Measurements from ENCODE around the gene RAPGEF4. TPM values are rescaled to one million over a fixed set of nuclear protein-coding genes. Genes with fewer than 3 reads are reported as not detected.

Gene RAPGEF4
- total RNA-seq, 2 experiments from 2014 or later = 1.1 TPM

GRCh38 chr2:172806996-172807395 lies 71.4 kb downstream of the RAPGEF4 start:
- no peak for DNase-seq
- ATAC-seq (ENCODE audit: low read depth) = no peak
- Mint-ChIP-seq H3K9me3 (peaks cover 11% of the 10 kb centered on the region), H3K36me3 (no peaks in the 10 kb centered on the region), H3K4me1 (no peaks in the 10 kb centered on the region), H3K27me3 (peaks cover 6% of the 10 kb centered on the region), H3K27ac (no peak overlapping the region), H3K4me3 (no peak overlapping the region)
- POLR2A ChIA-PET = no interaction called here

GRCh38 chr2:172808156-172808555 lies 72.5 kb downstream of the RAPGEF4 start:
- peaks cover 2% of the 10 kb centered on the region for H3K9me3 Mint-ChIP-seq

GRCh38 chr2:172811027-172811426 lies 75.4 kb downstream of the RAPGEF4 start:
- Mint-ChIP-seq H3K27ac (no peak overlapping the region), H3K4me3 (no peak overlapping the region), H3K9me3 (no peaks in the 10 kb centered on the region), H3K27me3 (peaks cover 12% of the 10 kb centered on the region), H3K36me3 (no peaks in the 10 kb centered on the region), H3K4me1 (no peaks in the 10 kb centered on the region)
- ATAC-seq (ENCODE audit: low read depth) (no peak), DNase-seq (no peak)
- POLR2A ChIA-PET = no interaction called here

More at GRCh38 chr2:172808156-172808555, 72.5 kb downstream of the RAPGEF4 start:
- peaks cover 9% of the 10 kb centered on the region for H3K27me3 Mint-ChIP-seq
- DNase-seq (no peak), ATAC-seq (ENCODE audit: low read depth) (no peak)
- no peak overlapping the region for H3K27ac Mint-ChIP-seq
- H3K4me3 Mint-ChIP-seq = no peak overlapping the region
- H3K36me3 Mint-ChIP-seq = no peaks in the 10 kb centered on the region
- POLR2A ChIA-PET = no interaction called here
- no peaks in the 10 kb centered on the region for H3K4me1 Mint-ChIP-seq

GRCh38 chr2:172812158-172812744 lies 76.6 kb downstream of the RAPGEF4 start:
- no peaks in the 10 kb centered on the region for H3K9me3 Mint-ChIP-seq
- no peak overlapping the region for H3K4me3 Mint-ChIP-seq
- ATAC-seq (ENCODE audit: low read depth) = no peak
- no peaks in the 10 kb centered on the region for H3K4me1 Mint-ChIP-seq
- no peak overlapping the region for H3K27ac Mint-ChIP-seq
- H3K36me3 Mint-ChIP-seq = no peaks in the 10 kb centered on the region
- DNase-seq = no peak
- POLR2A ChIA-PET = no interaction called here
- peaks cover 15% of the 10 kb centered on the region for H3K27me3 Mint-ChIP-seq

- no peak overlapping the region for H3K4me3 Mint-ChIP-seq
- no peaks in the 10 kb centered on the region for H3K4me1 Mint-ChIP-seq
- ATAC-seq (ENCODE audit: low read depth) = no peak
- H3K27me3 Mint-ChIP-seq = peaks cover 15% of the 10 kb centered on the region
- no peak for DNase-seq
- H3K27ac Mint-ChIP-seq = no peak overlapping the region
- POLR2A ChIA-PET = no interaction called here
- no peaks in the 10 kb centered on the region for H3K9me3 Mint-ChIP-seq
- H3K36me3 Mint-ChIP-seq = no peaks in the 10 kb centered on the region
Observed at GRCh38 chr2:172813314-172813888, 77.8 kb downstream of the RAPGEF4 start.

- Mint-ChIP-seq H3K36me3 (no peaks in the 10 kb centered on the region), H3K27ac (no peak overlapping the region), H3K4me3 (no peak overlapping the region), H3K4me1 (no peaks in the 10 kb centered on the region), H3K9me3 (no peaks in the 10 kb centered on the region), H3K27me3 (peaks cover 9% of the 10 kb centered on the region)
- ATAC-seq (ENCODE audit: low read depth) (no peak), DNase-seq (no peak)
- POLR2A ChIA-PET = no interaction called here
Observed at GRCh38 chr2:172817411-172817810, 81.8 kb downstream of the RAPGEF4 start.

GRCh38 chr2:172819943-172820342 lies 84.3 kb downstream of the RAPGEF4 start:
- no peak overlapping the region for H3K27ac Mint-ChIP-seq
- no peaks in the 10 kb centered on the region for H3K9me3 Mint-ChIP-seq
- H3K27me3 Mint-ChIP-seq = peaks cover 10% of the 10 kb centered on the region
- POLR2A ChIA-PET = no interaction called here
- no peak for ATAC-seq (ENCODE audit: low read depth)
- no peak overlapping the region for H3K4me3 Mint-ChIP-seq
- H3K36me3 Mint-ChIP-seq = no peaks in the 10 kb centered on the region
- DNase-seq = no peak
- H3K4me1 Mint-ChIP-seq = no peaks in the 10 kb centered on the region

- no peaks in the 10 kb centered on the region for H3K4me1 Mint-ChIP-seq
- no peaks in the 10 kb centered on the region for H3K36me3 Mint-ChIP-seq
- H3K27me3 Mint-ChIP-seq = peaks cover 6% of the 10 kb centered on the region
- no peak overlapping the region for H3K27ac Mint-ChIP-seq
- H3K9me3 Mint-ChIP-seq = no peaks in the 10 kb centered on the region
- DNase-seq (no peak), ATAC-seq (ENCODE audit: low read depth) (no peak)
- POLR2A ChIA-PET = no interaction called here
- no peak overlapping the region for H3K4me3 Mint-ChIP-seq
Observed at GRCh38 chr2:172821370-172822338, 86.0 kb downstream of the RAPGEF4 start.

GRCh38 chr2:172822585-172822984 lies 86.9 kb downstream of the RAPGEF4 start:
- POLR2A ChIA-PET = no interaction called here
- no peak overlapping the region for H3K27ac Mint-ChIP-seq

GRCh38 chr2:172823261-172823850 lies 87.7 kb downstream of the RAPGEF4 start:
- Mint-ChIP-seq H3K4me1 (no peaks in the 10 kb centered on the region), H3K36me3 (no peaks in the 10 kb centered on the region), H3K4me3 (no peak overlapping the region), H3K9me3 (no peaks in the 10 kb centered on the region), H3K27ac (no peak overlapping the region), H3K27me3 (peaks cover 6% of the 10 kb centered on the region)
- no peak for ATAC-seq (ENCODE audit: low read depth)
- no peak for DNase-seq
- POLR2A ChIA-PET = no interaction called here

More at GRCh38 chr2:172822585-172822984, 86.9 kb downstream of the RAPGEF4 start:
- DNase-seq (no peak), ATAC-seq (ENCODE audit: low read depth) (no peak)
- no peaks in the 10 kb centered on the region for H3K4me1 Mint-ChIP-seq
- peaks cover 6% of the 10 kb centered on the region for H3K27me3 Mint-ChIP-seq
- no peaks in the 10 kb centered on the region for H3K36me3 Mint-ChIP-seq
- no peak overlapping the region for H3K4me3 Mint-ChIP-seq
- H3K9me3 Mint-ChIP-seq = no peaks in the 10 kb centered on the region

- Mint-ChIP-seq H3K4me1 (no peaks in the 10 kb centered on the region), H3K27ac (no peak overlapping the region), H3K36me3 (no peaks in the 10 kb centered on the region), H3K9me3 (no peaks in the 10 kb centered on the region), H3K4me3 (no peak overlapping the region), H3K27me3 (peaks cover 6% of the 10 kb centered on the region)
- ATAC-seq (ENCODE audit: low read depth) (no peak), DNase-seq (no peak)
- POLR2A ChIA-PET = no interaction called here
Observed at GRCh38 chr2:172826522-172826921, 90.9 kb downstream of the RAPGEF4 start.

GRCh38 chr2:172829229-172829628 lies 93.6 kb downstream of the RAPGEF4 start:
- no peak overlapping the region for H3K4me3 Mint-ChIP-seq
- no peaks in the 10 kb centered on the region for H3K36me3 Mint-ChIP-seq
- H3K4me1 Mint-ChIP-seq = no peaks in the 10 kb centered on the region
- ATAC-seq (ENCODE audit: low read depth) (no peak), DNase-seq (no peak)
- peaks cover 4% of the 10 kb centered on the region for H3K27me3 Mint-ChIP-seq
- H3K9me3 Mint-ChIP-seq = no peaks in the 10 kb centered on the region
- no peak overlapping the region for H3K27ac Mint-ChIP-seq
- POLR2A ChIA-PET = interaction anchor here (0.6 kb wide), 1 partner anchor 19 kb away, joined by 3 read pairs; no protein-coding TSS in a partner anchor

- Mint-ChIP-seq H3K27ac (no peak overlapping the region), H3K4me3 (no peak overlapping the region), H3K36me3 (no peaks in the 10 kb centered on the region), H3K9me3 (no peaks in the 10 kb centered on the region), H3K4me1 (no peaks in the 10 kb centered on the region), H3K27me3 (peaks cover 4% of the 10 kb centered on the region)
- POLR2A ChIA-PET = no interaction called here
- DNase-seq (no peak), ATAC-seq (ENCODE audit: low read depth) (no peak)
Observed at GRCh38 chr2:172830482-172830881, 94.8 kb downstream of the RAPGEF4 start.

Data from activated naive CD8-positive, alpha-beta T cell treated with anti-CD3 and anti-CD28 coated beads, Interleukin-2, amount 10 ng/mL, durations not matched to agents 7 days and 5 days (primary cell).